Measurements from ENCODE around the gene CHI3L1.
"Not testable (repeated sequence)": the region's sequence is repeated elsewhere in the genome, so short reads cannot be mapped to it uniquely, and the experiment has no call there.

The CHI3L1 gene

DNA sequence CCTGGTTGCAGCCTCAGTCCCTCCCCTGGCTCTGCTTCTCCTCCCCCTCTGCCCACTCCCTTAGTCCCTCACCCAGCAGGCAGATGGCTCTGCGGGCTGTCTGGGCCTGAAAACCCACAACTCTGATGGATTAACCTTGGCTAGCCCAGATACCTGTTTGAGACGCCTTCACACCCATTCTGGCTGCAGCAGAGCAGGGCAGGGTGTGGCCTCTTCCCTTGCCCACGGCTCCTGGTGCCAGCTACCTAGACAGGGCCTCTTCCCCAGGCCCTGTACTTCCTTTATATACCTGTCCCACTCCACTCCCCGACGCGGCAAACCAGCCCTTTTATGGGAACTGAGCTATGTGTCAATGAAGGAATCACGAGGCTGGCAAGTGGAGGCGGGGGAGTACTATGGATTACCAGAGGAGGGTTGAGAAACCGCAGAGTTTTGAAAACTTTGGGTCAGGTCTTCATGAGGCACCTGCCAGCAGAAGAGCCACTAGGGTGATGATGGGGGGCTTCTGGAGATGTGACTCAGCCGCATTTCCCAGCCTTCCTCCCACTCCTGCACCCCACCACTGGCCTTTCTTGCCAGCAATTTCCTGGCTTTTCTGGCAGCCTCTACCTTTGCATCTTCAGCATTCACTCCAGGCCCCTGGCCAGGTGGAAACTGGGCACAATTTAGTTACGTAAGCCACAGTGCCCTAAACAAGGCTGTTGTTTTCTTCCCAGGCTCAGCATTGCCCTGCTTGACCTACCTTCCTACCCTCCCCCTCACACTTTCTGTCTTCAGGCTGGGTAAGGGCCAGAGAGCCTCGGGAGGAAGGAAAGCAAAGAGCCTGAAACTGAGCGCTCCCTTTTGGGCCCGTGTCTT lies at the start of gene CHI3L1:
CHI3L1 (minus strand) TSS at position 259 of the 858 bp plus-strand sequence; CDS start at position 178, 81 bp downstream.
- DNase-seq (ENCODE audit: extremely low read depth in 1 of 2, low read depth in 1 of 2) = no peak

DNA sequence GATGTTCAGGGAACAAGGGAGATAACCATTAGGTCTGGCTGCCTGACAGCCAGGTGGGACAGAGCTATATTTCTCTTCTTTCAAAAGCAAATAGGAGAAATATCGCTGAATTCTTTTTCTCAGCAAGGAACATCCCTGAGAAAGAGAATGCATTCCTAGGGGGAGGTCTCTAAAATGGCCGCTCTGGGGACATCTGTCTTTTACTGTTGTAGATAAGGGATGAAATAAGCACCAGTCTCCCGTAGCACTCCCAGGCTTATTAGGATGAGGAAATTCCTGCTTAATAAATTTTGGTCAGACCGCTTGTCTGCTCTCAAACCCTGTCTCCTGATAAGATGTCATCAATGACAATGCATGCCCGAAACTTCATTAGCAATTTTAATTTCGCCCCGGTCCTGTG lies 48.4 kb upstream of the CHI3L1 start:
- not testable (repeated sequence) for DNase-seq (ENCODE audit: extremely low read depth in 1 of 2, low read depth in 1 of 2)

DNA sequence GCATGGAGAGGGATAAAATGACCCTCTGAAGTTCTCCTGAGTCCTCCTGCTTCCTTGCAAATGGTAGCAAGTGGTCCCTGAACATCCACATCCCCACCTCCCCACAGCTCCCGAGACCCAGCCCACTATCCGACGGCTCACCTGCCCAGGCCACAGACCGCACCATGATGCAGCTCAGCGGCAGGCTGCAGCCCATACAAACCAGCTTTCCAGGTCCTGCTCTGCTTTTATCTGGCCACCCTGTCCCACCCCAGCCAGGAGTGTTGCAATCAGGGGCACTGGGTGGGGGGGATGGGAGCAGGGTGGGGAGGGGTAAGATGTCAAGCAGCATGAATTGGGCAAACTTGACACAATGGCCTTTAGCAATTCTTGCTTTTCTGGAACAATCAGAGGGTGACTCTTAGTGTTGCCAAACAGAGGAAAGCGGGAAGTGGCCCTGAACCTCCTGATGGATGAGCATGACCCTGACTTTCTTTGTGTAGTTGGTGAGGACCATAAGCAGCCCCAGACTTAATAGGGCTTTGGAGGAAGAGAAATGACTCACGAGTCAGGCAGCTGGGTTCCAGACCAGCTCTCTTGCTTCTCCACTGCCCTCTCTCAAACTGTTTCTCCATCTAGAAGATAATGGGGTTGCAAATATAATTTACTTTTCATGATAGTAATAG lies 43.1 kb upstream of the CHI3L1 start, which contains the start of gene CHIT1:
CHIT1 (minus strand) TSS at position 203 of the 665 bp plus-strand sequence; CDS start at position 166, 37 bp downstream.
- DNase-seq (ENCODE audit: extremely low read depth in 1 of 2, low read depth in 1 of 2) = no peak

DNA sequence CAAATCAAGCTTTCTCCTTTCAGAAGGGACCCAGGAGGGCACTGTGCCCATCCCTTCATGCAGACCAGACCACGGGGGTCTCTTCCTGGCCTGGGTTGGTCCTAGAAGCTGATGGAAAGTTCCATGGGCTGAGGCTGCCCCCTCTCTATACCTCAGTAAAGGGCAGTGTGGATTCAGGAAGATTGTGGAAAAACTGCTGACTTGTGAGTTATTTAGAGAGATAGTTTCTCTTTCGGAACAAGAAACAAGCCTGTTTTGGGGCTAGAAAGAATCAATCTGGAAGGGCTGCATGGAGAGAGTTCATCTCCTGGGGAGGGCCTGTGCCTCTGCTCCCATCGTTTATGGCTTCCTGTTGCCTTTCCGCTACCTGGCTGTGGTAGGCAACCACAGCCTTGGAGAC lies 42.2 kb upstream of the CHI3L1 start:
- DNase-seq (ENCODE audit: extremely low read depth in 1 of 2, low read depth in 1 of 2) = no peak

DNA sequence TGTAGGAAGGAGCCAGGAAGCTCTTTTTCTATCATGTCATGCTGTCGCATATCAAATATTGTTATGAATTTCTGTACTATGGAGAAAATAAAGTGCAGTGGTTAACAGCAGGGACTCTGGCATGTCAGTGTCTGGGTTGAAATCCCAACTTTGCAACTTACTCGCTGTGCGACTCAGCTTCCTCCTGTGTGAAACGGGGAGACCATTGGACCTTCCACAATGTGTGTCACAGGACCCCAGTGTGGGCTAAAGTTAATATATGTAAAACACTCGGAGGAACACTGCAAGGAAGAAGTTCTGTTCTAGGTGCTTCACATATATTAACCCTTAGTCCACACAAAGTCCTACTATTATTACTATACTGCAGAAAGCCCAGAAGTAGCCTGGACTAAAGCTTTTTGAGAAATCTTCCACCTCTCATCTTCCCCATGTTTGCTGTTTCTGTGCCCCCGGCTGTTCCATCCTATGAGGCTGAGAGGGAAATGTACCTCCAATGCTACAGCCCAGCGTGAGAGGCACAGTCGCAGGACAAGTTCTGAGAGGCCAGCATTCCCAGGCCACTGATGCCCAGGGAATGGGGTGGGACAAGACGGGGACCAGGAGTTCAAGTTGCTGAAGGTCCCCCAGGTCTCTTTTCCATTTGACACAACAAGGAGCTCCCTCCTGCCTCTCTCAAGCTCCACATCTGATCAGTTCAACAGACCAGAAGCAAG lies 41.0 kb upstream of the CHI3L1 start:
- DNase-seq (ENCODE audit: extremely low read depth in 1 of 2, low read depth in 1 of 2) = no peak

DNA sequence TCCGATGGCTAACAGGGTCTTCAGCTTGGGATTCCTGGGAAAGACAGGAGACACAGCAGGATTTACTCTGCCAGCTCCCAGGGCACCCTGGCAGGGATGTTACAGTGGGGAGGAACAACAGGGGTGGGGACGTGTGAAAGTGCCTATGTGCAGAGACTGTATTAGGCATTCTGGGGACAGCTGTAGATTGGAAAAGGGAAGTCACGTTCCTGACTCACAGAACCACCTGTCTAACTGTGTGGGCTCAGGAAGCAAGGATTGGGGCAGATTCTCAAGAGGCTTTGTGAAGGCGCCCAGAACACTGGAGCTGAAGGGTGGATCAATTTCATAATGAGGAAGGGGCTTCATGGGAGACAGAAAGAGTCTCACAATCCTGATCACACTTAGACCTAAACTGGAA lies 38.6 kb upstream of the CHI3L1 start:
- DNase-seq (ENCODE audit: extremely low read depth in 1 of 2, low read depth in 1 of 2) = no peak

DNA sequence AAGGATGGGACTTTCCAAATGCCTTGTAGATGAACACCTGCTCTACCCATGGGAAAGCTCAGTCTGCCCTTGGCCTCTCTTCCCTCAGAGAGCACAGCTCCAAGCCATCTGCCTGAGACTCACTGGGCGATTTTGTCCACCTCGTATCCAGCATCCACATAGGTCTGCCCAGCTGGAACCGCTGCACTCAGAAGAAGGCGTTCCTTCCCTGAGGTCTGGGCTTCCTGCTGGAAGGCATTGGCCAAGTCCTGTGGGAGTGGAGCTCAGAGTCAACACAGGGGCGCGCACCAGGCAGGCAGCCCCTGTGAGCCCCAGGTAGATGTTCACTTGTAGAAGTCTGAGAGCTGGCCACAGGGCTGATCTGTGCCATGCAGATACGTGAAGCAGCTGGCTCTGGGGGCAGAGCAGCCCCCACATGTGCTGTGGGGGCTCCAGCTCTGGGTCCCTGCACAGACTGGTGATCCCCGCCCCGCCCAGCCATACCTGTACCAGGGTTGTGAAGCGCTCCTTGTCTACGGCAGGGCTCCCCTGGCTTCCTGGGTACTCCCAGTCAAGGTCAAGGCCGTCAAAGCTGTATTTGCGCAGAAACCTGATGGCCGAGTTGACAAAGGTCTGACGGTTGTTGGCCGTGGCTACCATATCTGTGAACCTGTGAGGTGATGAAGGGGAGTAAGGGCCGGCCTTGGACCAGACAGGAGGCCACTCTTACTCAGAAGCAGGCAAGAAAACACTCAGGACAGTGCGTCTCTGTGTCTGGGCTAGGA lies 36.7 kb upstream of the CHI3L1 start:
- DNase-seq (ENCODE audit: extremely low read depth in 1 of 2, low read depth in 1 of 2) = no peak

DNA sequence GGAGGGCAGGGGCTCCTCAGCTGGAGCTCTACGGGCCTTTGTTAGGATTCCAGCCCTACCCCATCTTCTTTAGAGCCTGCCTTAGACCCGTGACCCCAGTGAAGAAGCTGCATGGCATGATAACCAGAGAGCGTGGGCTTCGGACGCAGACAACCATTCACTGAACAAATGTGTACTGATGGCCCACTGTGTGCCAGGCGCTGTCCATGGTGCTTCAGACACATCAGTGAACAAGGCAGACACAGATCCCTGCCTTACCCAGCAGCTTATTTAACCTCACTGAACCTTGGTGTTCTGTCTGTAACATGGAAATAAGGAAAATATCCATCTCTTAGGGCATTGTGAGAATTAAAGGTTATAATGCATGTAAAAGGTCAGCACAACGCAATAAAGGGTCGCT lies 33.4 kb upstream of the CHI3L1 start:
- no peak for DNase-seq (ENCODE audit: extremely low read depth in 1 of 2, low read depth in 1 of 2)

DNA sequence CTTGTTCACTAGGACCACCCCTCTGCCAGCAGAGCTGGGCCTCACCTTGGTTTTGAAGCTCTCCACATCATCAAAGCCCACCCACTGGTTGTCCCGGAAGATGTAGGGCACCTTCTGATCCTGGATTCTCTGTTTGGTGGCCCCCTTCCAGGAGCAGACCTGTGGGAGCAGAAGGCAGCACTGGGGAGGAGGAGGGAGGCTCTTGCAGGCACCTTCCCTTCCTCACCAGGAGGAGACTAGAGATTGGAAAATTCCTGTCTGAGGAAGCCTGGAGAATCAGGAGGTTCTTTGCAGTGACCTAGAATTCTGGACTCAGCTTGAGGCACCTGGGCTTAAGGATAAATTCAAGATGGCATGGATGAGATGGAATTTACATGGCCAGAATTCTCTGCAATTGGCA lies 32.7 kb upstream of the CHI3L1 start:
- no peak for DNase-seq (ENCODE audit: extremely low read depth in 1 of 2, low read depth in 1 of 2)

DNA sequence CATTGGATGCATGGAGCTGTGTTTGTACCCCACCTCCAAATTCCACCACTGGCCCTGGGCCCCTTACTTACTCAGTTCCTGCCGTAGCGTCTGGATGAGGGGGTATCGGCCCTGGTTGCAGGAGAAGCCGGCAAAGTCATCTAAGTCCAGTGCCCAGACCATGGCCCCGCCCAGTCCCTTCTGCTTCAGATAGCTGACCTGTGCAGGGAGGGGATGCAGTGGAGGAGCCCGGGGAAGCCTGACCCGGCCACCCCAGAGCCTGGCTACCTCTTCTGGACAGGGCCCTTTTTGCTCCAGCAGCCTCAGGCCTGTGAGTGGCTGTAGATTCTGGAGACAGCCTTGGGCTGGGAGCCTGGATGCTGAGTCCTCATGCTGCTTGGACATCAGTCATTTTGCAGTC lies 31.2 kb upstream of the CHI3L1 start:
- no peak for DNase-seq (ENCODE audit: extremely low read depth in 1 of 2, low read depth in 1 of 2)

DNA sequence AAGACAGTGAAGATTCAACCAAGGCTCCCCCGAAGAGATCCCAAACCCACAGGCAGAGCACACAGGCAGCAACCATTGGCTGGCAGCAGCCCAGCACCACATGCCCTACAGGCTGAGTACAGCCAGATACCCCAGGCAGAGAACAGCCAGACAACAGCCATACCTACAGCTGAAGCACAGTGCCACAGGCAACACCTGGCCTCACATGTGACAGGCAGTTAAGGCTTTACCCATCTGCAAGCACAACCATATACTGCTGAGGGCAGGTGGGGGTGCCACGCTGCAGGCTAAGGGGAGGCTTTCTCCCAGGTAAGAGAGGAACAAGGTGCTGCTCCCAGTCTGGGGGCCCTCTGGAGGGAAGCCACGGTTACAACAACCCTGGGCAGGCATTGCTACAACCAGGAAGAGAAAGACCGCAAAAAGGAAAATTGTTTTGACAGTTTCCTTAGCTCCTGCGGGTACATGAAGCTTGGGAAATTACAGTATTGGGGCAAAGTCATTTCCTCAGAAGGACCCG lies 30.7 kb upstream of the CHI3L1 start:
- no peak for DNase-seq (ENCODE audit: extremely low read depth in 1 of 2, low read depth in 1 of 2)

DNA sequence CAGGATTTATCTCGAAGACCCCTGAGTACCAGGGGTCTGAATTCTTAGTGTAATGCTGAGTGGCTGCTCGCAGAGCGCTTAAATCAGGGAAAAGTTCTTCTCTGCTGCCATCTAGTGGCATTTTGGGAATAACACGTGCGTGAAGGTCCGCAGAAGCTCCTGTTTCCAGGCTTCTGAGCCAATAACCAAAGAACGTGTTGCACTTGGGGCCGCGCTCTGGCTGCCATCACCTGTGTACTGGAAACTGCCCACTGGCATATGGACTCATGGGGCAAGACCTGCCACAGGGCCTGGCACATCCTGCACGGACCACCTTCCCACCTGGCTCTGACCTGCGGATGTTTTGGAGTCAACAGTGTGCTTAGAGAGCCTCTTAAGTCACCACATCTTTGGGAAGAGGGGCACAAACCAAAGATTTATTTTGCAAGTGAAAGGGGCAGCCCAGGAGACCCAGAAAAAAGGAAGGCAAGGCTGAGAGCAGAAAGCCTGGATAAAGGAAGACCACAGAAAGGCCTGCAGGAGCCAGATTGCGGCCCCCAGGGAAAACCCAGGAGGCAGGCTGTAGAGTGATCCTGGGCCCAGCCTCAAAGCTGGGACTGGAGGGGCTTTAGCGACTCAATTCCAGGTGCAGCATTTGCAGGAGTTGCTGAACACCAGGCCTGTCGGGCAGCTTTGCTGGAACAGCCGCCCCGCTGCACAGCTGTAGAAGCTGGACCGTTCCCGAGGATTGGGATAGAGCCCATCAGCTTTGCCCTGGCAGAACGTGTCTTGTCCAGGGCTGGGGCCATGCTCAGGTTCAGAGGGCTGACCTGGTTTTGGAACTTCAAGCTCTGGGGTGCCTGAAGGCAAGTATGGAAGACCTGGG lies 30.0 kb upstream of the CHI3L1 start:
- peak; percentile 4 to 20 for DNase-seq (ENCODE audit: extremely low read depth in 1 of 2, low read depth in 1 of 2)

DNA sequence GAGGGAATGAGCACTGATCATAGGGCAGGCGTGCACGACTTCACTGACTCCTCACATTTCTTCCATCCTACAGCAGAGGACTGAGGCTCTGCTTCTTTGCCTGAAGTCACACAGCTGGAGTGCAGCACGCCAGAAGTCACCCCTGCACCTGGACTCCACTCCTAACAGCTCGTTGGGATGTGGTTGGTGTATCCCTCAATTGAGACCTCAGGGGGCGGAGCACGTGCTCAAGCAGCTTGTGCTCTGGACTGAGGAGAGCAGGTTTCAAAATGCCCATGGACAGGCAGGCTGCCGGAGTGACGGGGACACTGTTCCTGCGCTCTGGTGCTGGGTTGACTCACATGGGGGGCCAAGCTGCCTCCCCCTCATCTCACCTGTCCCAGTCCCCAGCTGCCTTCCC lies 29.1 kb upstream of the CHI3L1 start:
- DNase-seq (ENCODE audit: extremely low read depth in 1 of 2, low read depth in 1 of 2) = no peak

DNA sequence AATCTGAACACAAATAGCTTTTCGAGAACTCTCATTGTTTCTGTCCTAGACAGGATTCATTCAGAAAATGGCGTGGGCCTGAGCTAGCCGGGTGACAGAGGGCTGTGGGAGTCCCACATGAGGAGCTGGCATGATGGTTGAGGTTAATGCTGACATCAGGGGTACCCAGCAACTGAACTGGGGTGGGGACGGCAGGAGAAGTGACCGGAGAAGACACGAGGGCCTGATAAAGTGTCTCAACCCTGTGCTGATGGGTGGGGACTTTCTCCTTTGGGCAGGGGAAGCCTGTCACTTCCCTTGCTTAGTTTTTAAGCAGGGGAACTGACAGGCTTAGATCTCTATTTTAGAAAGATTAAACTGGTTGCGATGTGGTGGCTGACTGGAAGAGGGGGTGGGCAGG lies 28.4 kb upstream of the CHI3L1 start:
- DNase-seq (ENCODE audit: extremely low read depth in 1 of 2, low read depth in 1 of 2) = no peak

DNA sequence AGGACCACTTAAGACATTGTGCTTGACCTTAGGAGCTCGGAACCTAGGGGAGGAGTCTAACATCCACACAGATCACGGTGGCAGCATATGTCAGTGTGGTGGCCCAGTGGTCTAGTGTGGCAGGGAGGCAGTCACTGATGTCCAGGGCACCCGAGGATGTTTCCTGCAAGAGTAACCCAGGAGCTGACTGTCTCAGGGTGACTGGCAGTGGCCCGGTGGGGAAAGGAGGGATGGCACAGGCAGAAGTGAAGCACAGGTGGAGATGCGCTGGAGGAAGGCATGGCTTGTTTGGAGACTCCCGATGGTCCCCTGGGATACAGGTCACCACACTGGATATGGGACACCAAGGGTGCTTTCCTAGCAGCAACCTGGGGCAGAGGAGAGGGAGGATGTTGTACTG lies 26.6 kb upstream of the CHI3L1 start:
- no peak for DNase-seq (ENCODE audit: extremely low read depth in 1 of 2, low read depth in 1 of 2)

DNA sequence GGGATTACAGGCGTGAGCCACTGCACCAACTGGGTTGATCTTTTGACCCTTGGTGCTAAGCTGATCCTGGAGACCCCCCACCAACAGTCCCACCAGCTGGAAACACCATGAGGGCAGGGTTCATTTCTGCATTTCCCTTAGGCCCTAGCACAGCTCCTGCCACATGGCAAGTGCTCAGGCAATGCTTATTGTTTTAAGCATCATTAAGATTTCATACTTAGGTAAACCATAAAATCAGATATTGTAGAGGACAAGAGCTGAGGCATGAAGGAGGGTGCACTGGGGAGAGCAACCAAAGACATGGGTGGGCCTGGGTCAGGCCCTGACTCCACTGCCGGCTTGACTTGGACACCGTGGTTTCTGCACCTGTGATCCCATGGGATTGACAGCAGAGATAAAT lies 25.3 kb upstream of the CHI3L1 start:
- no peak for DNase-seq (ENCODE audit: extremely low read depth in 1 of 2, low read depth in 1 of 2)

DNA sequence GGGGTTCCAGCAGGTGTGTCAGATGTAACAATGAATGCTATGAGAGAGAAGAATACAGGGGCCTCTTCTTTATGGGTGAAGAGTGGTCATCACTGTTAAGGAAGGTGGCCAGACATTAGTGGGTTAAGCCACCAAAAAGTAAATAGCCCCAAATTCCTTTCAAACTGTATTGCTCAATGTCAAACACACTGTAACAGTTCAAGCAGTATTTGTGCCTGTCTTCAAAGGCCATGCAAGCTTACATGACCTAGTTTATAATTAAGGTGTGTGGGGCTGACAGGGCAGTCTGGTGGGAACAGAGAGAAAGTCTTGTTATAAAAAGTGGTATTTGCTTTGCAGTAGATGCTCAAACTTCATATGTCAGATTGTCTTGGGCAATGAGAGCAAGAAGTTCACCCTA lies 24.5 kb upstream of the CHI3L1 start:
- DNase-seq (ENCODE audit: extremely low read depth in 1 of 2, low read depth in 1 of 2) = no peak

DNA sequence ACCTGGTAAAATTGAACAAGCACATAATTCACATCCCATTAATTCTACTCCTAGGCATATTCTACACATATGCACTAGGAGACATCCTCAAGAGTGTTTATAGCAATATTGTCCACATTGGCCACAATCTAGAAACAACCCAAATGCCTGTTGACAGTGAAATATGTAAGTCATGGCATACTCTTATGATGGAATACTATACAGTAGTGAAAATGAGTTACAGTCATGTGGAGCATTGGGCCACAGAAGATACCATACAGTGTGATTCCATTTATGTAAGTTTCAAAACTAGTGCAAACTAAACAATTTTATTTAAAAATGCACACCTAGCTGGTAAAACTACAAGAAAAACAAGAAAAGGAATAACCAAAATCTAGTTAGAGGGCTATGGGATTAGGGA lies 23.8 kb upstream of the CHI3L1 start:
- no peak for DNase-seq (ENCODE audit: extremely low read depth in 1 of 2, low read depth in 1 of 2)

DNA sequence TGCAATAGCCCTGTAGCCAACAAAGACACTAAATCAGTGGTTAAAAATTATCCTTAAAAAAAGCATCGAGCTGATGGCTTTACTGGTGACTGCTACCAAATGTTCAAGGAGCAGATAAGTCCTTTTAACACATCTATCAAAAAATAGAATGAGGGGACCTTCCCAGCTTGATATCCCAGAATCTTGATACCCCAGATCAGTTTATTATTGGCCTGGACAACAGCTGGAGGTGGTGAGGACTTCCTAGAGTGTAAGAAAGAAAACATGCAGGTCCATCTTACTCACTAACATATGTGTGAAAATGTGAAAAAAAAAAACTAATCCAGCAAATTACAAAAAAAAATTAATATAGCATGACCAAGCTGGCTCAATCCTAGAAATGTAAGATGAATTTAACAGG lies 21.7 kb upstream of the CHI3L1 start:
- DNase-seq (ENCODE audit: extremely low read depth in 1 of 2, low read depth in 1 of 2) = no peak

DNA sequence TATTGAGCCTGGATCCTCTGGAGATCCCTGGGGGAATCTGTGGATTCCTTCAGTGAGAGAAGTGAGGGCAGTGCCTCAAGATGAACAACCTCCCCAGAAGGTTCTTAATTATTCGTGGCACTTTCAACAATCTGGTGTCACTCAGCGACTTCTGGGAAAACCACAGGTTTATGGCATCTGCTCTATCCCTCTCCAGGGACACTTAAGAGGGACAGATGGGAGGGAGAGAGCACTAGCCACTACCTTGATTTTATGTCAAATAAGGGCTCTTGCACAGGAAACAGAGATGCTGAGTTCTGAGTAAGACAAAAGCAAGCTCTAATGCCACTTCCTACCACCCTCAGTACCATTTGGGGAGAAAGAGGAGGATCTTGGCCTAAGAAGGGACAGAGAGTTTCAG lies 21.2 kb upstream of the CHI3L1 start:
- no peak for DNase-seq (ENCODE audit: extremely low read depth in 1 of 2, low read depth in 1 of 2)
